Endothelial cell (in vitro differentiated cells): ENCODE measurements around the gene TBC1D22A. TPM values are rescaled to one million over a fixed set of nuclear protein-coding genes. Genes with fewer than 3 reads are reported as not detected.

Experiments
- DNase-seq: peaks from one replicate; pipeline ENCODE4 v3.0.0; 2021; ENCODE audit warnings: low spot score
- H3K27ac Mint-ChIP-seq: one replicate; pipeline ENCODE4 v1.8.0; 2021; ENCODE audit warnings: mixed read lengths, inconsistent platforms; ENCODE audit not compliant: unreplicated experiment
- H3K27me3 Mint-ChIP-seq: one replicate; pipeline ENCODE4 v1.8.0; 2021; ENCODE audit warnings: mild to moderate bottlenecking, moderate library complexity, mixed read lengths, inconsistent platforms; ENCODE audit not compliant: unreplicated experiment
- H3K36me3 Mint-ChIP-seq: one replicate; pipeline ENCODE4 v1.8.0; 2021; ENCODE audit warnings: mild to moderate bottlenecking, low read depth, mixed read lengths, inconsistent platforms; ENCODE audit not compliant: unreplicated experiment
- H3K4me1 Mint-ChIP-seq: one replicate; pipeline ENCODE4 v1.8.0; 2021; ENCODE audit warnings: mild to moderate bottlenecking, mixed read lengths, inconsistent platforms; ENCODE audit not compliant: unreplicated experiment
- H3K4me3 Mint-ChIP-seq: one replicate; pipeline ENCODE4 v1.8.0; 2021; ENCODE audit warnings: mild to moderate bottlenecking, mixed read lengths, inconsistent platforms; ENCODE audit not compliant: unreplicated experiment
- H3K9me3 Mint-ChIP-seq: one replicate; pipeline ENCODE4 v1.8.0; 2021; ENCODE audit warnings: mixed read lengths, inconsistent platforms; ENCODE audit not compliant: unreplicated experiment
- total RNA-seq: library from RNA; stranded (reverse); fragmentation: NEBNext Ultra II Directional; extraction: Animal tissue kit (Norgen Biotek cat#: 25700); gene quantifications from one replicate; pipeline ENCODE4 v1.2.1, GENCODE V29; 2021; ENCODE audit not compliant: unreplicated experiment
- TF ChIP-seq, protein P1 (sequence below): fragments of 200-600 bp; sonication (generic); IDR thresholded peaks from one replicate; pipeline ENCODE4 v1.5.0; 2021; ENCODE audit warnings: antibody characterized with exemption; ENCODE audit not compliant: unreplicated experiment

TBC1D22A gene
- total RNA-seq, 1 donor from 2014 or later = 25.3 TPM

DNA sequence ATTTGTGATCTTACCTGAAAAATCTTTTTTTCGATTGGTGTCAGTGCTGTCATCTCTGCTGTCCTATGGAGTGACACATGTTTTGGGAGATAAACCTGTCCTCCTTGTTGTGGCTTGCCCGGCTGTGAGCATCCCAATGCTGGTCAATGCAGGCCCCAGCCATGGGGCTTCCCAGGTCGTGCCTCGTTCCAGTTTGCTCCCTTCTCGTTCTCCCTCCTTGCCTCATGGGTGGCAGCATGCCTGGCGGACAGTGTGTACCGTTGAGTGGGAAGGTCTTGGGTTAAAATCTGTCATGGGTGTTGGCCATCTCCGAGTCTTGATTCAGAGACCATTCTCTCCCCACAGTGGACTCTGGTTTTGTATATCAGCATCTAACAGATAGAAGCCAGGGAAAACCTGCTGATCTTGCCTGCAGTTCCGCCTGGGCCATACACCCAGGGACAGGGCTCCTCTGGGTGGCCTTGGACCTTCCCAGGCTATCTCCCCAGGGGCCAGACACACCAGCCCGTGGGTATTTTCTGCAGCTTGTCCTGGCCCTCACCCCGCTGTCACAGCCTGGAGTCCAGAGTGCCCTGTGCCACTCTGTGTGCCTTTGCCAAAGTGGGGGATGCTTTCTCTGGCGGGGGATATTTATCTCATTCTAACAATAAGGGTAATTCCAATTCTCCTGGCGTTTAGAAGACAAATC is 208.1 kb downstream of the TBC1D22A start:
- DNase-seq = no peak
- Mint-ChIP-seq H3K27ac (peak overlapping the region; percentile 89), H3K36me3 (peaks cover 15% of the 10 kb centered on the region), H3K4me3 (no peak overlapping the region), H3K9me3 (no peaks in the 10 kb centered on the region), H3K27me3 (peaks cover 5% of the 10 kb centered on the region), H3K4me1 (peaks cover 30% of the 10 kb centered on the region)
- TF ChIP-seq, protein P1, sequence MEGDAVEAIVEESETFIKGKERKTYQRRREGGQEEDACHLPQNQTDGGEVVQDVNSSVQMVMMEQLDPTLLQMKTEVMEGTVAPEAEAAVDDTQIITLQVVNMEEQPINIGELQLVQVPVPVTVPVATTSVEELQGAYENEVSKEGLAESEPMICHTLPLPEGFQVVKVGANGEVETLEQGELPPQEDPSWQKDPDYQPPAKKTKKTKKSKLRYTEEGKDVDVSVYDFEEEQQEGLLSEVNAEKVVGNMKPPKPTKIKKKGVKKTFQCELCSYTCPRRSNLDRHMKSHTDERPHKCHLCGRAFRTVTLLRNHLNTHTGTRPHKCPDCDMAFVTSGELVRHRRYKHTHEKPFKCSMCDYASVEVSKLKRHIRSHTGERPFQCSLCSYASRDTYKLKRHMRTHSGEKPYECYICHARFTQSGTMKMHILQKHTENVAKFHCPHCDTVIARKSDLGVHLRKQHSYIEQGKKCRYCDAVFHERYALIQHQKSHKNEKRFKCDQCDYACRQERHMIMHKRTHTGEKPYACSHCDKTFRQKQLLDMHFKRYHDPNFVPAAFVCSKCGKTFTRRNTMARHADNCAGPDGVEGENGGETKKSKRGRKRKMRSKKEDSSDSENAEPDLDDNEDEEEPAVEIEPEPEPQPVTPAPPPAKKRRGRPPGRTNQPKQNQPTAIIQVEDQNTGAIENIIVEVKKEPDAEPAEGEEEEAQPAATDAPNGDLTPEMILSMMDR = no peak

DNA sequence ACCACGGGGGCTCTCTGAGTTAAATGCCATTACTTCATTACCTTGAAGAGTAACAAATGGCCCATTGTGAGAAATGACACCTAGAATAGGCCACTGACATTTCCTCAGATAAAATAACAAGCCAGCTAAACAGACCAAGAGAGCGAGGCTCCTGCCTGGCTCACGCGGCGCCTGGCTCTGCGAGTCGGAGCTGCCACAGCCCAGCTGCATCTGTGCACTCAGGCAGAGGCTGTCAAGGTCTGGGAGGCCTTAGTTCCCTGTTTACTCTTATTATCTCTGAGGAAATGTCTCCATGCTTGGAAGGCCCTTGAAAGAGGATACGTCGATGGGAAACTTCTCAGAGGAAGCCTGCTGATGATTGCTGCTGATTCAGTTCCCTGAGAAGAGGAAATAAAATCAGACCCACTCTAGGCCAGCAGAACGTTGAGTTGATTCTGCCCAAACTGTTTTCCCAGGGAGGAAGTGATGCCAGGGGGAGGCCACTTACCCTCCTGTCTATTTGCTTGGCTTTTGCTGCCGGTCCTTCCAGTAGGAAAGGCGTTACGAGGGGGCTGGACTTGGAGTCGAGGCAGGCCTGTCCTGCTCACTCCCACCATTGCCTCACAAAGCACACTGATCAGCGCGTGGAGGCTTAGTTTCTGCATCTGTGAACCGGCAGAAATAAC is 208.8 kb downstream of the TBC1D22A start:
- Mint-ChIP-seq H3K27me3 (peaks cover 5% of the 10 kb centered on the region), H3K27ac (peak overlapping the region; percentile 89), H3K9me3 (no peaks in the 10 kb centered on the region), H3K4me3 (no peak overlapping the region), H3K36me3 (peaks cover 12% of the 10 kb centered on the region), H3K4me1 (peaks cover 30% of the 10 kb centered on the region)
- TF ChIP-seq, protein P1 = no peak
- DNase-seq = peak; percentile 51

DNA sequence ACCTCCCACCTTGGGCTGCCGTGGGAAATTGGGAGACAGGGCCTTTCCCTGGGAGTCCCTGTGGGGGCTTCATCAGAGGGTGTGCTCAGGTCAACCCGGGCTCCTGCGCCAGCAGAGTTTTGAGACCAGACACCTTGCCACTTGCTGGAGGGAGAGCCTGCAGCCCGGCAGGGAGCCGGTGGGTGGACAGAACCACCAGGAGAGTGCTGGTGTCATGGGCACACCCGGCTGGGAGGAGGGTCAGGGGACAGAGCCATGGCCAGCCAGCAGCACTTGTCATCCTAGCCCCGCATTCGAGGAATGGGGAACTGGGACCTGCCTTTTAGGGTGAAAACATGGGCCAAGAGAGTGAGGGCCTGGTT is 209.3 kb downstream of the TBC1D22A start:
- TF ChIP-seq, protein P1 = no peak
- peaks cover 30% of the 10 kb centered on the region for H3K4me1 Mint-ChIP-seq
- DNase-seq = no peak
- H3K27ac Mint-ChIP-seq = peak overlapping the region; percentile 89
- peaks cover 13% of the 10 kb centered on the region for H3K36me3 Mint-ChIP-seq
- H3K27me3 Mint-ChIP-seq = peaks cover 5% of the 10 kb centered on the region
- H3K9me3 Mint-ChIP-seq = no peaks in the 10 kb centered on the region
- H3K4me3 Mint-ChIP-seq = no peak overlapping the region

DNA sequence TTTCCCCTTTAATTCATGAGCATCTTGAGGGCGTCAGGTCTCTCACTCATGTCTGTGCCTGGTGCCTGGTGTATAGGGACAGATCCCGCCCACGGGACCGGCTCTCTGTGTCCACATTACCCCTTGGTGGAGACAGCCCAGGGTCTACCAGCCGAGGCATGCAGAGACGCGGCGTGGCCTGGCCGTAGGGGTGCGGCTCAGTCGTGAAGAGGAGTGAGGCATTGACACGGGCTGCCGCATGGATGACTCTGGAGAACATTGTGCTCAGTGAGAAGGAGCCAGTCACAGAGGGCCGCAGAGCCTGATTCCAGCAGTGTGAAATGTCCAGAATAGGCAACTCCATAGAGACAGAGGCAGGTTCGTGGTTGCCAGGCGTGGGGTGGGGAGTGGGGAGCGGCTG is 209.8 kb downstream of the TBC1D22A start:
- H3K36me3 Mint-ChIP-seq = peaks cover 17% of the 10 kb centered on the region
- DNase-seq = no peak
- TF ChIP-seq, protein P1 = no peak
- H3K27ac Mint-ChIP-seq = no peak overlapping the region
- peaks cover 5% of the 10 kb centered on the region for H3K27me3 Mint-ChIP-seq
- H3K9me3 Mint-ChIP-seq = no peaks in the 10 kb centered on the region
- no peak overlapping the region for H3K4me3 Mint-ChIP-seq
- peaks cover 30% of the 10 kb centered on the region for H3K4me1 Mint-ChIP-seq
